ENCODE results near the gene TSACC.
A peak's percentile ranks its signal among the peaks of the same experiment; 100 is the strongest.
"Not testable (repeated sequence)": the region's sequence is repeated elsewhere in the genome, so short reads cannot be mapped to it uniquely, and the experiment has no call there.

TSACC gene

GRCh38 chr1:156368889-156369684 lies 30.8 kb downstream of the TSACC start, which contains the start of gene RHBG:
TSS of gene RHBG (plus strand) at chr1:156369211. CDS start at chr1:156369250, 39 bp downstream.
- peak; percentile 64 for DNase-seq (ENCODE audit: low read depth, low spot score)
- Histone ChIP-seq H3K27me3 (ENCODE audit: insufficient read depth, insufficient read length) (peaks cover 7% of the 10 kb centered on the region), H3K36me3 (ENCODE audit: insufficient read depth, insufficient read length, low read length) (no peaks in the 10 kb centered on the region), H3K4me1 (ENCODE audit: insufficient read depth, insufficient read length) (peaks cover 20% of the 10 kb centered on the region), H3K9ac (ENCODE audit: insufficient read length, low read depth) (peak within 1 kb of the TSS; percentile 62), H3K9me3 (ENCODE audit: insufficient read depth, low read length) (no peaks in the 10 kb centered on the region), H3K4me3 (ENCODE audit: insufficient read length, low read depth) (peak within 1 kb of the TSS; percentile 35)
- TF ChIP-seq ZNF274 (IDR thresholded peaks at IDR 0.05; ENCODE audit: low read depth, low read length): no peak
- no peak for TF ChIP-seq SUZ12 (IDR thresholded peaks at IDR 0.05; ENCODE audit: extremely low read depth, insufficient read depth, insufficient read length)
- no peak for TF ChIP-seq YY1 (IDR thresholded peaks at IDR 0.05; ENCODE audit: insufficient read depth, insufficient read length)

GRCh38 chr1:156369685-156370286 lies 31.5 kb downstream of the TSACC start:
- not testable (repeated sequence) for H3K27me3 ChIP-seq (ENCODE audit: insufficient read depth, insufficient read length); H3K9ac ChIP-seq (ENCODE audit: insufficient read length, low read depth); H3K9me3 ChIP-seq (ENCODE audit: insufficient read depth, low read length); DNase-seq (ENCODE audit: low read depth, low spot score); H3K36me3 ChIP-seq (ENCODE audit: insufficient read depth, insufficient read length, low read length)
- peak overlapping the region; percentile 35 for H3K4me3 ChIP-seq (ENCODE audit: insufficient read length, low read depth)
- H3K4me1 ChIP-seq (ENCODE audit: insufficient read depth, insufficient read length): peaks cover 20% of the 10 kb centered on the region

- DNase-seq (ENCODE audit: low read depth, low spot score): no peak
- TF ChIP-seq ZNF274 (IDR thresholded peaks at IDR 0.05; ENCODE audit: low read depth, low read length): no peak
- no peak for TF ChIP-seq SUZ12 (IDR thresholded peaks at IDR 0.05; ENCODE audit: extremely low read depth, insufficient read depth, insufficient read length)
- no peak for TF ChIP-seq YY1 (IDR thresholded peaks at IDR 0.05; ENCODE audit: insufficient read depth, insufficient read length)
- no peak overlapping the region for H3K9ac ChIP-seq (ENCODE audit: insufficient read length, low read depth)
- no peaks in the 10 kb centered on the region for H3K36me3 ChIP-seq (ENCODE audit: insufficient read depth, insufficient read length, low read length)
- H3K9me3 ChIP-seq (ENCODE audit: insufficient read depth, low read length): no peaks in the 10 kb centered on the region
- peaks cover 7% of the 10 kb centered on the region for H3K27me3 ChIP-seq (ENCODE audit: insufficient read depth, insufficient read length)
- H3K4me1 ChIP-seq (ENCODE audit: insufficient read depth, insufficient read length): peaks cover 19% of the 10 kb centered on the region
- H3K4me3 ChIP-seq (ENCODE audit: insufficient read length, low read depth): no peak overlapping the region
Measured at GRCh38 chr1:156371553-156372264, 33.4 kb downstream of the TSACC start.

GRCh38 chr1:156372265-156372586 lies 33.9 kb downstream of the TSACC start:
- Histone ChIP-seq H3K27me3 (ENCODE audit: insufficient read depth, insufficient read length) (peaks cover 7% of the 10 kb centered on the region), H3K4me3 (ENCODE audit: insufficient read length, low read depth) (no peak overlapping the region), H3K9ac (ENCODE audit: insufficient read length, low read depth) (no peak overlapping the region), H3K9me3 (ENCODE audit: insufficient read depth, low read length) (no peaks in the 10 kb centered on the region), H3K36me3 (ENCODE audit: insufficient read depth, insufficient read length, low read length) (no peaks in the 10 kb centered on the region), H3K4me1 (ENCODE audit: insufficient read depth, insufficient read length) (peaks cover 19% of the 10 kb centered on the region)
- TF ChIP-seq YY1 (IDR thresholded peaks at IDR 0.05; ENCODE audit: insufficient read depth, insufficient read length): no peak
- TF ChIP-seq ZNF274 (IDR thresholded peaks at IDR 0.05; ENCODE audit: low read depth, low read length): no peak
- no peak for TF ChIP-seq SUZ12 (IDR thresholded peaks at IDR 0.05; ENCODE audit: extremely low read depth, insufficient read depth, insufficient read length)
- no peak for DNase-seq (ENCODE audit: low read depth, low spot score)

GRCh38 chr1:156372876-156373275 lies 34.5 kb downstream of the TSACC start:
- no peak overlapping the region for H3K4me3 ChIP-seq (ENCODE audit: insufficient read length, low read depth)
- no peaks in the 10 kb centered on the region for H3K9me3 ChIP-seq (ENCODE audit: insufficient read depth, low read length)
- DNase-seq (ENCODE audit: low read depth, low spot score): no peak
- H3K4me1 ChIP-seq (ENCODE audit: insufficient read depth, insufficient read length): peaks cover 20% of the 10 kb centered on the region
- TF ChIP-seq YY1 (IDR thresholded peaks at IDR 0.05; ENCODE audit: insufficient read depth, insufficient read length) (no peak), ZNF274 (IDR thresholded peaks at IDR 0.05; ENCODE audit: low read depth, low read length) (no peak), SUZ12 (IDR thresholded peaks at IDR 0.05; ENCODE audit: extremely low read depth, insufficient read depth, insufficient read length) (no peak)
- H3K36me3 ChIP-seq (ENCODE audit: insufficient read depth, insufficient read length, low read length): no peaks in the 10 kb centered on the region
- H3K27me3 ChIP-seq (ENCODE audit: insufficient read depth, insufficient read length): peaks cover 7% of the 10 kb centered on the region
- H3K9ac ChIP-seq (ENCODE audit: insufficient read length, low read depth): no peak overlapping the region

- H3K9ac ChIP-seq (ENCODE audit: insufficient read length, low read depth): no peak overlapping the region
- H3K36me3 ChIP-seq (ENCODE audit: insufficient read depth, insufficient read length, low read length): no peaks in the 10 kb centered on the region
- H3K4me3 ChIP-seq (ENCODE audit: insufficient read length, low read depth): no peak overlapping the region
- no peak for DNase-seq (ENCODE audit: low read depth, low spot score)
- TF ChIP-seq ZNF274 (IDR thresholded peaks at IDR 0.05; ENCODE audit: low read depth, low read length) (no peak), YY1 (IDR thresholded peaks at IDR 0.05; ENCODE audit: insufficient read depth, insufficient read length) (no peak), SUZ12 (IDR thresholded peaks at IDR 0.05; ENCODE audit: extremely low read depth, insufficient read depth, insufficient read length) (no peak)
- H3K27me3 ChIP-seq (ENCODE audit: insufficient read depth, insufficient read length): peaks cover 7% of the 10 kb centered on the region
- H3K4me1 ChIP-seq (ENCODE audit: insufficient read depth, insufficient read length): peaks cover 24% of the 10 kb centered on the region
- H3K9me3 ChIP-seq (ENCODE audit: insufficient read depth, low read length): no peaks in the 10 kb centered on the region
Measured at GRCh38 chr1:156373546-156373945, 35.2 kb downstream of the TSACC start.

- no peak for DNase-seq (ENCODE audit: low read depth, low spot score)
- H3K4me1 ChIP-seq (ENCODE audit: insufficient read depth, insufficient read length): peaks cover 24% of the 10 kb centered on the region
- H3K4me3 ChIP-seq (ENCODE audit: insufficient read length, low read depth): no peak overlapping the region
- H3K9me3 ChIP-seq (ENCODE audit: insufficient read depth, low read length): no peaks in the 10 kb centered on the region
- TF ChIP-seq SUZ12 (IDR thresholded peaks at IDR 0.05; ENCODE audit: extremely low read depth, insufficient read depth, insufficient read length): no peak
- no peak for TF ChIP-seq ZNF274 (IDR thresholded peaks at IDR 0.05; ENCODE audit: low read depth, low read length)
- TF ChIP-seq YY1 (IDR thresholded peaks at IDR 0.05; ENCODE audit: insufficient read depth, insufficient read length): no peak
- no peak overlapping the region for H3K9ac ChIP-seq (ENCODE audit: insufficient read length, low read depth)
- peaks cover 1% of the 10 kb centered on the region for H3K27me3 ChIP-seq (ENCODE audit: insufficient read depth, insufficient read length)
- no peaks in the 10 kb centered on the region for H3K36me3 ChIP-seq (ENCODE audit: insufficient read depth, insufficient read length, low read length)
Measured at GRCh38 chr1:156376146-156376545, 37.8 kb downstream of the TSACC start.

All from NT2/D1 (cell line).